Fibroblast of villous mesenchyme (primary cell): Measurements from ENCODE around the gene MIDN. TPM values are rescaled to one million over a fixed set of nuclear protein-coding genes. Genes with fewer than 3 reads are reported as not detected.

ENCODE experiments used
- DNase-seq: peaks from one replicate; pipeline ENCODE4 v3.0.0-alpha.2; 2010; ENCODE audit warnings: low read depth
- H3K4me3 ChIP-seq: 2 replicates; pipeline ENCODE4 v1.5.1; 2011; ENCODE audit warnings: low read depth, mild to moderate bottlenecking, low read length
- CTCF ChIP-seq: IDR thresholded peaks from 2 replicates; pipeline ENCODE4 v1.5.1; 2012; ENCODE audit warnings: low read depth, mild to moderate bottlenecking, low read length; ENCODE audit not compliant: insufficient read depth
- total RNA-seq: library from RNA; depleted of rRNA; stranded (reverse); fragments of >200 nt; gene quantifications from 2 replicates; pipeline ENCODE4 v1.2.3, GENCODE V29; 2012

MIDN gene
- total RNA-seq, 1 donor, result 14.2 TPM

GRCh38 chr19:1222394-1222793 lies 26.0 kb upstream of the MIDN start:
- no peak for TF ChIP-seq CTCF
- DNase-seq, result no peak
- H3K4me3 ChIP-seq, result no peak overlapping the region

GRCh38 chr19:1223018-1223855 lies 25.1 kb upstream of the MIDN start:
- peak; percentile 49 for DNase-seq
- TF ChIP-seq CTCF, result peak; percentile 53
- H3K4me3 ChIP-seq, result no peak overlapping the region

GRCh38 chr19:1224047-1224825 lies 24.1 kb upstream of the MIDN start:
- no peak overlapping the region for H3K4me3 ChIP-seq
- no peak for DNase-seq
- TF ChIP-seq CTCF, result no peak

GRCh38 chr19:1224847-1225246 lies 23.5 kb upstream of the MIDN start:
- DNase-seq, result no peak
- H3K4me3 ChIP-seq, result no peak overlapping the region
- TF ChIP-seq CTCF, result no peak

- no peak for DNase-seq
- TF ChIP-seq CTCF, result no peak
- H3K4me3 ChIP-seq, result no peak overlapping the region
Observed at GRCh38 chr19:1225440-1226226, 22.8 kb upstream of the MIDN start.

GRCh38 chr19:1226227-1226518 lies 22.2 kb upstream of the MIDN start:
- TF ChIP-seq CTCF, result no peak
- DNase-seq, result no peak

More at GRCh38 chr19:1226227-1226518, 22.2 kb upstream of the MIDN start:
- H3K4me3 ChIP-seq, result no peak overlapping the region
